ENCODE data around the gene STARD7. TPM values are rescaled to one million over a fixed set of nuclear protein-coding genes. Genes with fewer than 3 reads are reported as not detected.
"Not testable (repeated sequence)": the region's sequence is repeated elsewhere in the genome, so short reads cannot be mapped to it uniquely, and the experiment has no call there.

The STARD7 gene
- total and polyA plus RNA-seq, 2 of the 13 experiments (the other 11 are each of a cell fraction or from before 2014, with no cell fraction given) = 88.2 to 300 TPM

GRCh38 chr2:96208143-96209010 lies at the start of gene STARD7 (continued):
- TF ChIP-seq TAF1 (CRISPR knock-in tag; IDR thresholded peaks at IDR 0.05) (peak; percentile 97), ZC3H13 (CRISPR knock-in tag; IDR thresholded peaks at IDR 0.05) (no peak; the same call in none of the 2 replicates)

- H3K9me3 ChIP-seq (ENCODE audit: low read length); FAIRE-seq; intact Hi-C loops (cut with micrococcal nuclease; ENCODE audit: unreplicated experiment); BruUV-seq (replicated peaks); H2AFZ ChIP-seq (ENCODE audit: low read length); H4K20me1 ChIP-seq (ENCODE audit: insufficient read depth, low read length); H3K27me3 ChIP-seq (ENCODE audit: control insufficient read depth in 1 of 2, insufficient read depth in 2 of 2, low read length in 2 of 2); DNase-seq (ENCODE audit: low spot score); in situ Hi-C loops (cut with HindIII; ENCODE audit: extremely low pct_ligation_motif_present, low pct_unique_long_range_greater_than_20kb); H3K9ac ChIP-seq (ENCODE audit: insufficient read depth, low read depth, low read length); CTCF ChIA-PET (ENCODE audit: low intra/inter-chr PET ratio, low total read pairs); H3K4me2 ChIP-seq (ENCODE audit: low read depth, low read length); H3K4me3 ChIP-seq (replicated peaks in 1 of 3; ENCODE audit: insufficient read depth in 1 of 3, low read depth in 2 of 3, low read length in 3 of 3); ATAC-seq: not testable (repeated sequence)
- peak overlapping the region; percentile 92 for H3K27ac ChIP-seq (ENCODE audit: extremely low read length, insufficient read depth, low read length)
- WGBS (ENCODE audit: low lambda C conversion rate) = 98% methylated on average over 3 of the region's 3 CpGs
- peaks cover 40% of the 10 kb centered on the region for H3K79me2 ChIP-seq (ENCODE audit: insufficient read depth, low read length)
- POLR2A ChIA-PET = interaction anchor here (1.2 kb wide), 1 partner anchor 9 kb away, joined by 6 read pairs; the partner anchor contains the start of genes CIAO1 and TMEM127
- peaks cover 61% of the 10 kb centered on the region for H3K4me1 ChIP-seq (ENCODE audit: insufficient read depth, low read length)
- peaks cover 22 to 49% of the 10 kb centered on the region in 2 experiments for H3K36me3 ChIP-seq (replicated peaks in 1 of 2; ENCODE audit: control insufficient read depth in 1 of 2, insufficient read depth in 2 of 2, low read length in 2 of 2)
These were observed 49.1 kb upstream of the STARD7 start for GRCh38 chr2:96257744-96258143.

- H3K4me1 ChIP-seq (ENCODE audit: insufficient read depth, low read length) = peaks cover 61% of the 10 kb centered on the region
- peaks cover 26 to 54% of the 10 kb centered on the region in 2 experiments for H3K36me3 ChIP-seq (replicated peaks in 1 of 2; ENCODE audit: control insufficient read depth in 1 of 2, insufficient read depth in 2 of 2, low read length in 2 of 2)
- H3K27ac ChIP-seq (ENCODE audit: extremely low read length, insufficient read depth, low read length) = no peak overlapping the region
- DNase-seq (ENCODE audit: low spot score) = no peak
- 94% methylated on average over 6 of the region's 6 CpGs for WGBS (ENCODE audit: low lambda C conversion rate)
- intact Hi-C loops (cut with micrococcal nuclease; ENCODE audit: unreplicated experiment) = no loop called here
- ATAC-seq = no peak
- H3K4me2 ChIP-seq (ENCODE audit: low read depth, low read length) = no peak overlapping the region
- H3K79me2 ChIP-seq (ENCODE audit: insufficient read depth, low read length) = peaks cover 33% of the 10 kb centered on the region
- no peak overlapping the region for H3K9ac ChIP-seq (ENCODE audit: insufficient read depth, low read depth, low read length)
- no TSS peak for BruUV-seq (replicated peaks)
- H2AFZ ChIP-seq (ENCODE audit: low read length) = no peak overlapping the region
- H3K9me3 ChIP-seq (ENCODE audit: low read length) = no peaks in the 10 kb centered on the region
- no peak overlapping the region for H3K4me3 ChIP-seq (replicated peaks in 1 of 3; ENCODE audit: insufficient read depth in 1 of 3, low read depth in 2 of 3, low read length in 3 of 3)
- FAIRE-seq = no peak
- ChIA-PET CTCF (ENCODE audit: low intra/inter-chr PET ratio, low total read pairs) (no interaction called here), POLR2A (interaction anchor here (1.1 to 6.5 kb wide), 3 partner anchors 10 to 49 kb away, joined by 4 to 35 read pairs (median 6); partner anchors contain the start of genes CIAO1, STARD7 and TMEM127)
- no peaks in the 10 kb centered on the region for H3K27me3 ChIP-seq (ENCODE audit: control insufficient read depth in 1 of 2, insufficient read depth in 2 of 2, low read length in 2 of 2)
- in situ Hi-C loops (cut with HindIII; ENCODE audit: extremely low pct_ligation_motif_present, low pct_unique_long_range_greater_than_20kb) = no loop called here
- no peaks in the 10 kb centered on the region for H4K20me1 ChIP-seq (ENCODE audit: insufficient read depth, low read length)
- TF ChIP-seq ZNF761 (CRISPR knock-in tag; conservative IDR thresholded peaks at IDR 0.05) (no peak), ZNF781 (CRISPR knock-in tag; IDR thresholded peaks at IDR 0.05; ENCODE audit: borderline replicate concordance, not compliant biosample characterization) (no peak), EED (CRISPR knock-in tag; IDR thresholded peaks at IDR 0.05) (no peak), GTF3A (CRISPR knock-in tag; conservative IDR thresholded peaks at IDR 0.05) (no peak), ERF (CRISPR knock-in tag; IDR thresholded peaks at IDR 0.05) (no peak), PATZ1 (CRISPR knock-in tag; IDR thresholded peaks at IDR 0.05) (no peak), ZNF7 (CRISPR knock-in tag; IDR thresholded peaks at IDR 0.05) (no peak), NFE2L2 (IDR thresholded peaks at IDR 0.05; ENCODE audit: low read length) (no peak), NFKBIZ (CRISPR knock-in tag; IDR thresholded peaks at IDR 0.05) (no peak), SRSF4 (IDR thresholded peaks at IDR 0.05; ENCODE audit: low read depth, low read length, poor library complexity, severe bottlenecking) (no peak)
These were observed 48.0 kb upstream of the STARD7 start for GRCh38 chr2:96256611-96257113.
